Trophoblast cell (in vitro differentiated cells and primary cell): ENCODE data around the gene BBS9.
"Not testable (repeated sequence)": the region's sequence is repeated elsewhere in the genome, so short reads cannot be mapped to it uniquely, and the experiment has no call there.

Source experiments
- DNase-seq, 2 donors: peaks; one replicate each; pipeline ENCODE4 v3.0.0-alpha.2; 2016
- H2AFZ ChIP-seq: 2 replicates; pipeline ENCODE4 v1.6.1; 2013; ENCODE audit warnings: low read length, moderate library complexity, mild to moderate bottlenecking; ENCODE audit not compliant: insufficient read depth, poor library complexity
- H2AK5ac ChIP-seq: 2 replicates; pipeline ENCODE4 v1.6.1; 2013; ENCODE audit warnings: mild to moderate bottlenecking, low read length
- H2BK120ac ChIP-seq: 2 replicates; pipeline ENCODE4 v1.6.1; 2013; ENCODE audit warnings: low read length, mild to moderate bottlenecking, moderate library complexity; ENCODE audit not compliant: insufficient read depth, poor library complexity
- H2BK12ac ChIP-seq: 2 replicates; pipeline ENCODE4 v1.6.1; 2013; ENCODE audit warnings: mild to moderate bottlenecking, low read length, moderate library complexity
- H2BK5ac ChIP-seq: 2 replicates; pipeline ENCODE4 v1.6.1; 2013; ENCODE audit warnings: low read length, low read depth, moderate library complexity, mild to moderate bottlenecking; ENCODE audit not compliant: poor library complexity
- H3K14ac ChIP-seq: 2 replicates; pipeline ENCODE4 v1.6.1; 2013; ENCODE audit warnings: mild to moderate bottlenecking, low read length
- H3K18ac ChIP-seq: 2 replicates; pipeline ENCODE4 v1.6.1; 2013; ENCODE audit warnings: mild to moderate bottlenecking, low read length
- H3K23ac ChIP-seq: 2 replicates; pipeline ENCODE4 v1.6.1; 2013; ENCODE audit warnings: low read length
- H3K27ac ChIP-seq: 2 replicates; pipeline ENCODE4 v1.5.1; 2013; ENCODE audit warnings: low read depth, mild to moderate bottlenecking, inconsistent platforms, low read length, moderate library complexity
- H3K27me3 ChIP-seq: 2 replicates; pipeline ENCODE4 v1.6.1; 2013; ENCODE audit warnings: inconsistent platforms, mild to moderate bottlenecking, low read length, moderate library complexity; ENCODE audit not compliant: insufficient read depth
- H3K36me3 ChIP-seq, 2 experiments: 1 replicate in 1 of 2; 2 replicates in 1 of 2; pipeline ENCODE4 v1.6.1; 2013; ENCODE audit warnings: low read length in 2 of 2, mild to moderate bottlenecking in 2 of 2, moderate library complexity in 1 of 2; ENCODE audit not compliant: insufficient read depth in 2 of 2, control insufficient read depth in 1 of 2
- H3K4ac ChIP-seq: 2 replicates; pipeline ENCODE4 v1.6.1; 2013; ENCODE audit warnings: low read depth, mild to moderate bottlenecking, low read length, moderate library complexity
- H3K4me1 ChIP-seq, 2 experiments: 1 replicate in 1 of 2; 2 replicates in 1 of 2; pipeline ENCODE4 v1.6.1; 2013; ENCODE audit warnings: low read length in 2 of 2, mild to moderate bottlenecking in 2 of 2, moderate library complexity in 1 of 2; ENCODE audit not compliant: insufficient read depth in 2 of 2, control insufficient read depth in 1 of 2
- H3K4me2 ChIP-seq: 2 replicates; pipeline ENCODE4 v1.6.1; 2013; ENCODE audit warnings: inconsistent platforms, mild to moderate bottlenecking, low read length, moderate library complexity
- H3K4me3 ChIP-seq: 2 replicates; pipeline ENCODE4 v1.5.1; 2013; ENCODE audit warnings: mild to moderate bottlenecking, low read depth, low read length, inconsistent platforms
- H3K79me1 ChIP-seq: one replicate; pipeline ENCODE4 v1.6.1; 2013; ENCODE audit warnings: low read length
- H3K79me2 ChIP-seq: 2 replicates; pipeline ENCODE4 v1.6.1; 2013; ENCODE audit warnings: low read length, mild to moderate bottlenecking; ENCODE audit not compliant: control insufficient read depth, insufficient read depth, poor library complexity
- H3K9ac ChIP-seq: 2 replicates; pipeline ENCODE4 v1.6.1; 2013; ENCODE audit warnings: mild to moderate bottlenecking, low read length
- H3K9me3 ChIP-seq: 2 replicates; pipeline ENCODE4 v1.6.1; 2013; ENCODE audit warnings: low read depth, mild to moderate bottlenecking, control low read depth, inconsistent platforms, low read length; ENCODE audit not compliant: insufficient read depth
- H4K12ac ChIP-seq: 2 replicates; pipeline ENCODE4 v1.6.1; 2013; ENCODE audit warnings: low read depth, mild to moderate bottlenecking, low read length, moderate library complexity
- H4K8ac ChIP-seq: 2 replicates; pipeline ENCODE4 v1.6.1; 2013; ENCODE audit warnings: low read depth, mild to moderate bottlenecking, low read length, moderate library complexity
- H4K91ac ChIP-seq: one replicate; pipeline ENCODE4 v1.6.1; 2013; ENCODE audit warnings: low read depth, mild to moderate bottlenecking, low read length, moderate library complexity
- WGBS: extraction: QIAGEN DNeasy Blood & Tissue Kit; methylation state at CpG from one replicate; pipeline ENCODE4 v1.1.7; 2013; ENCODE audit warnings: missing lambda C conversion rate; ENCODE audit not compliant: insufficient read length, insufficient coverage; ENCODE audit errors: extremely low coverage; 5-methylcytosine and 5-hydroxymethylcytosine counted together

BBS9 gene

DNA sequence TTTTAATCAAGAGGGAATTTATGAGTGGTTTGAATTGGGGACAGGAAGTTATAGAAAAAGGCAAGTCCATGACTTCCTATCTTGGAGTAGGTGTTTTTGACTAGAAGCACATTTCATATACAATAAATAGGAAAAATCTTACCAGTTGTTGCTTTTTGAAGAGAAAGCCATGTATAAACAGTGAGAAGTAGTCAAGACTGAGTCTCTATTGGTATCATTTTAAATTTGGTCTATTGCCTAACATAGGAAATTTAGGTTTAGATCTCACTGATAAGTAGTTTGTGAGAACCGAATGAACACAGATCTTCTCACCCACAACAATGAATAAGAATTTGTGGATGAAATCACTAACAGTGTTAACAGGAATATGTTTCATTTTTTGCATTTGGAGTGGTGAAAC, 387.2 kb downstream of the BBS9 start:
- Histone ChIP-seq H3K4me2 (no peak overlapping the region), H3K27ac (no peak overlapping the region), H2BK120ac (no peak overlapping the region), H2BK5ac (no peak overlapping the region), H3K23ac (no peak overlapping the region), H4K12ac (no peak overlapping the region), H4K91ac (no peak overlapping the region), H3K14ac (no peak overlapping the region), H2BK12ac (no peak overlapping the region), H3K4me3 (no peak overlapping the region), H4K8ac (no peak overlapping the region), H3K4ac (no peak overlapping the region), H3K79me2 (no peaks in the 10 kb centered on the region), H3K9me3 (no peaks in the 10 kb centered on the region), H3K18ac (no peak overlapping the region), H3K36me3 (no peaks in the 10 kb centered on the region), H3K4me1 (no peaks in the 10 kb centered on the region), H3K9ac (no peak overlapping the region), H2AK5ac (no peak overlapping the region), H2AFZ (no peak overlapping the region), H3K27me3 (no peaks in the 10 kb centered on the region), H3K79me1 (no peaks in the 10 kb centered on the region)
- no CpG with 5 or more reads among the region's 1 CpG for WGBS
- DNase-seq = no peak

GRCh38 chr7:33517191-33517590, 387.8 kb downstream of the BBS9 start:
- Histone ChIP-seq H3K36me3 (no peaks in the 10 kb centered on the region), H3K4ac (no peak overlapping the region), H3K18ac (no peak overlapping the region), H3K23ac (no peak overlapping the region), H2BK12ac (no peak overlapping the region), H4K12ac (no peak overlapping the region), H2AFZ (no peak overlapping the region), H3K79me1 (no peaks in the 10 kb centered on the region), H3K27me3 (no peaks in the 10 kb centered on the region), H3K27ac (no peak overlapping the region), H3K4me2 (no peak overlapping the region), H2BK120ac (no peak overlapping the region), H3K14ac (no peak overlapping the region), H4K8ac (no peak overlapping the region), H3K9me3 (no peaks in the 10 kb centered on the region), H3K4me3 (no peak overlapping the region), H3K9ac (no peak overlapping the region), H2AK5ac (no peak overlapping the region), H4K91ac (no peak overlapping the region), H3K4me1 (no peaks in the 10 kb centered on the region), H2BK5ac (no peak overlapping the region), H3K79me2 (no peaks in the 10 kb centered on the region)
- peak; percentile 86 to 94 for DNase-seq
- WGBS = no CpG with 5 or more reads among the region's 2 CpGs

GRCh38 chr7:33527008-33527407, 397.6 kb downstream of the BBS9 start:
- not testable (repeated sequence) for H3K23ac ChIP-seq, H3K9ac ChIP-seq, H3K14ac ChIP-seq, H2BK12ac ChIP-seq, H3K4me2 ChIP-seq, H3K4me3 ChIP-seq, H3K79me2 ChIP-seq, H3K36me3 ChIP-seq, H3K9me3 ChIP-seq, H3K4ac ChIP-seq, H4K8ac ChIP-seq, H4K12ac ChIP-seq, H2BK120ac ChIP-seq, H3K27ac ChIP-seq, DNase-seq, H4K91ac ChIP-seq, H2AFZ ChIP-seq, H3K27me3 ChIP-seq, H2AK5ac ChIP-seq, H3K18ac ChIP-seq, H3K4me1 ChIP-seq, H2BK5ac ChIP-seq, H3K79me1 ChIP-seq
- WGBS = no CpG with 5 or more reads among the region's 9 CpGs

- H2BK5ac ChIP-seq, H3K36me3 ChIP-seq, H2AK5ac ChIP-seq, H3K4me2 ChIP-seq, H4K91ac ChIP-seq, H3K9ac ChIP-seq, H3K27me3 ChIP-seq, H3K9me3 ChIP-seq, H2AFZ ChIP-seq, H4K8ac ChIP-seq, H3K18ac ChIP-seq, H3K14ac ChIP-seq, H3K4me3 ChIP-seq, H3K4ac ChIP-seq, H4K12ac ChIP-seq, H3K79me2 ChIP-seq, H3K79me1 ChIP-seq, H2BK120ac ChIP-seq, H3K27ac ChIP-seq, H3K4me1 ChIP-seq, H3K23ac ChIP-seq, H2BK12ac ChIP-seq: not testable (repeated sequence)
- peak in 1 of 2 donors; percentile 17 for DNase-seq
- WGBS = no CpG with 5 or more reads among the region's 10 CpGs
Observed at GRCh38 chr7:33527613-33528012, 398.2 kb downstream of the BBS9 start.
